Neural progenitor cell (in vitro differentiated cells): ENCODE results near the gene FZD4. TPM values are rescaled to one million over a fixed set of nuclear protein-coding genes. Genes with fewer than 3 reads are reported as not detected.

Experiments used
- DNase-seq: peaks from one replicate; pipeline ENCODE4 v3.0.0-alpha.2; 2016; ENCODE audit warnings: low spot score
- H2AFZ ChIP-seq: fragments of 200-600 bp; sonication (generic); replicated peaks from 2 replicates; pipeline ENCODE4 v1.6.1; 2016; ENCODE audit warnings: antibody characterized with exemption
- H3F3A ChIP-seq: fragments of 200-600 bp; sonication (generic); 2 replicates; pipeline ENCODE4 v1.6.1; 2016; ENCODE audit warnings: antibody characterized with exemption, low read depth
- H3K27ac ChIP-seq: fragments of 200-600 bp; sonication (generic); 2 replicates; pipeline ENCODE4 v1.5.1; 2016; ENCODE audit warnings: mild to moderate bottlenecking
- H3K27me3 ChIP-seq: fragments of 200-600 bp; sonication (generic); 2 replicates; pipeline ENCODE4 v1.6.1; 2016; ENCODE audit warnings: mild to moderate bottlenecking, moderate library complexity
- H3K36me3 ChIP-seq: fragments of 200-600 bp; sonication (generic); 2 replicates; pipeline ENCODE4 v1.5.1; 2016
- H3K4me1 ChIP-seq: fragments of 200-600 bp; sonication (generic); 2 replicates; pipeline ENCODE4 v1.6.1; 2016; ENCODE audit warnings: mixed run types
- H3K4me2 ChIP-seq: fragments of 200-600 bp; sonication (generic); 2 replicates; pipeline ENCODE4 v1.6.1; 2016
- H3K4me3 ChIP-seq: fragments of 200-600 bp; sonication (generic); 2 replicates; pipeline ENCODE4 v1.5.1; 2016
- H3K79me2 ChIP-seq: fragments of 200-600 bp; sonication (generic); 2 replicates; pipeline ENCODE4 v1.6.1; 2016; ENCODE audit warnings: low read depth
- H3K9ac ChIP-seq: fragments of 200-600 bp; sonication (generic); 2 replicates; pipeline ENCODE4 v1.6.1; 2016
- H3K9me3 ChIP-seq: fragments of 200-600 bp; sonication (generic); 2 replicates; pipeline ENCODE4 v1.5.1; 2016; ENCODE audit warnings: low read depth
- H4K20me1 ChIP-seq: fragments of 200-600 bp; sonication (generic); 2 replicates; pipeline ENCODE4 v1.6.1; 2016; ENCODE audit warnings: low read depth
- H3K27ac Mint-ChIP-seq: 3 replicates; pipeline ENCODE4 v1.8.0; 2021; ENCODE audit warnings: mixed read lengths
- H3K27me3 Mint-ChIP-seq: 2 replicates; pipeline ENCODE4 v1.8.0; 2022; ENCODE audit warnings: low read depth, mild to moderate bottlenecking, inconsistent platforms, moderate library complexity, mixed read lengths; ENCODE audit not compliant: insufficient read depth
- H3K36me3 Mint-ChIP-seq: 3 replicates; pipeline ENCODE4 v1.8.0; 2021; ENCODE audit warnings: mixed read lengths
- H3K4me1 Mint-ChIP-seq: 3 replicates; pipeline ENCODE4 v1.8.0; 2021; ENCODE audit warnings: mixed read lengths
- H3K4me3 Mint-ChIP-seq: 3 replicates; pipeline ENCODE4 v1.8.0; 2021; ENCODE audit warnings: mild to moderate bottlenecking, moderate library complexity, mixed read lengths
- H3K9me3 Mint-ChIP-seq: 3 replicates; pipeline ENCODE4 v1.8.0; 2020; ENCODE audit warnings: mixed read lengths
- EZH2 ChIP-seq: fragments of 200-600 bp; sonication (generic); IDR thresholded peaks from 2 replicates; pipeline ENCODE4 v1.6.1; 2017; ENCODE audit warnings: antibody characterized with exemption, mild to moderate bottlenecking, moderate library complexity
- EZH2phosphoT487 ChIP-seq: fragments of 200-600 bp; sonication (generic); IDR thresholded peaks from 2 replicates; pipeline ENCODE4 v1.6.1; 2017; ENCODE audit warnings: antibody characterized with exemption
- total RNA-seq: library from RNA; depleted of rRNA; stranded (reverse); fragments of >200 nt; gene quantifications from 2 replicates; pipeline ENCODE4 v1.2.3, GENCODE V29; 2015; ENCODE audit warnings: low replicate concordance
- TF ChIP-seq, protein P1 (sequence below): fragments of 200-600 bp; sonication (generic); IDR thresholded peaks from 2 replicates; pipeline ENCODE4 v1.5.1; 2017; ENCODE audit warnings: antibody characterized with exemption, mild to moderate bottlenecking

The FZD4 gene
- total RNA-seq, 1 donor from 2014 or later: 5.8 TPM

GRCh38 chr11:86932924-86933875 lies 22.0 kb downstream of the FZD4 start:
- Mint-ChIP-seq H3K4me3 (no peak overlapping the region), H3K36me3 (no peaks in the 10 kb centered on the region), H3K9me3 (no peaks in the 10 kb centered on the region), H3K27me3 (peaks cover 4% of the 10 kb centered on the region), H3K4me1 (peaks cover 23% of the 10 kb centered on the region), H3K27ac (peak overlapping the region; percentile 52)
- H3K27me3 ChIP-seq: no peaks in the 10 kb centered on the region
- H3K9me3 ChIP-seq: no peaks in the 10 kb centered on the region
- no peak overlapping the region for H3K4me2 ChIP-seq
- no peak overlapping the region for H3K4me3 ChIP-seq
- H3K79me2 ChIP-seq: no peaks in the 10 kb centered on the region
- H3F3A ChIP-seq: no peaks in the 10 kb centered on the region
- H3K27ac ChIP-seq: no peak overlapping the region
- DNase-seq: no peak
- no peaks in the 10 kb centered on the region for H3K36me3 ChIP-seq
- no peak overlapping the region for H3K9ac ChIP-seq
- no peaks in the 10 kb centered on the region for H4K20me1 ChIP-seq
- TF ChIP-seq, protein P1, sequence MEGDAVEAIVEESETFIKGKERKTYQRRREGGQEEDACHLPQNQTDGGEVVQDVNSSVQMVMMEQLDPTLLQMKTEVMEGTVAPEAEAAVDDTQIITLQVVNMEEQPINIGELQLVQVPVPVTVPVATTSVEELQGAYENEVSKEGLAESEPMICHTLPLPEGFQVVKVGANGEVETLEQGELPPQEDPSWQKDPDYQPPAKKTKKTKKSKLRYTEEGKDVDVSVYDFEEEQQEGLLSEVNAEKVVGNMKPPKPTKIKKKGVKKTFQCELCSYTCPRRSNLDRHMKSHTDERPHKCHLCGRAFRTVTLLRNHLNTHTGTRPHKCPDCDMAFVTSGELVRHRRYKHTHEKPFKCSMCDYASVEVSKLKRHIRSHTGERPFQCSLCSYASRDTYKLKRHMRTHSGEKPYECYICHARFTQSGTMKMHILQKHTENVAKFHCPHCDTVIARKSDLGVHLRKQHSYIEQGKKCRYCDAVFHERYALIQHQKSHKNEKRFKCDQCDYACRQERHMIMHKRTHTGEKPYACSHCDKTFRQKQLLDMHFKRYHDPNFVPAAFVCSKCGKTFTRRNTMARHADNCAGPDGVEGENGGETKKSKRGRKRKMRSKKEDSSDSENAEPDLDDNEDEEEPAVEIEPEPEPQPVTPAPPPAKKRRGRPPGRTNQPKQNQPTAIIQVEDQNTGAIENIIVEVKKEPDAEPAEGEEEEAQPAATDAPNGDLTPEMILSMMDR: no peak
- TF ChIP-seq EZH2phosphoT487: no peak
- no peak for TF ChIP-seq EZH2
- H3K4me1 ChIP-seq: no peaks in the 10 kb centered on the region
- H2AFZ ChIP-seq: no peak overlapping the region

GRCh38 chr11:86932259-86932585 lies 23.0 kb downstream of the FZD4 start:
- no peaks in the 10 kb centered on the region for H3K4me1 ChIP-seq
- H3K4me3 ChIP-seq: no peak overlapping the region
- Mint-ChIP-seq H3K27me3 (peaks cover 4% of the 10 kb centered on the region), H3K4me3 (no peak overlapping the region), H3K36me3 (no peaks in the 10 kb centered on the region), H3K9me3 (no peaks in the 10 kb centered on the region), H3K4me1 (peaks cover 23% of the 10 kb centered on the region), H3K27ac (no peak overlapping the region)
- H3K9ac ChIP-seq: no peak overlapping the region
- H3K9me3 ChIP-seq: no peaks in the 10 kb centered on the region
- no peaks in the 10 kb centered on the region for H3F3A ChIP-seq
- no peak overlapping the region for H2AFZ ChIP-seq
- no peaks in the 10 kb centered on the region for H3K36me3 ChIP-seq
- H3K79me2 ChIP-seq: no peaks in the 10 kb centered on the region
- DNase-seq: no peak
- TF ChIP-seq, protein P1: no peak
- no peak for TF ChIP-seq EZH2
- no peak for TF ChIP-seq EZH2phosphoT487
- H3K27me3 ChIP-seq: no peaks in the 10 kb centered on the region
- no peak overlapping the region for H3K27ac ChIP-seq
- H3K4me2 ChIP-seq: no peak overlapping the region
- no peaks in the 10 kb centered on the region for H4K20me1 ChIP-seq

DNA sequence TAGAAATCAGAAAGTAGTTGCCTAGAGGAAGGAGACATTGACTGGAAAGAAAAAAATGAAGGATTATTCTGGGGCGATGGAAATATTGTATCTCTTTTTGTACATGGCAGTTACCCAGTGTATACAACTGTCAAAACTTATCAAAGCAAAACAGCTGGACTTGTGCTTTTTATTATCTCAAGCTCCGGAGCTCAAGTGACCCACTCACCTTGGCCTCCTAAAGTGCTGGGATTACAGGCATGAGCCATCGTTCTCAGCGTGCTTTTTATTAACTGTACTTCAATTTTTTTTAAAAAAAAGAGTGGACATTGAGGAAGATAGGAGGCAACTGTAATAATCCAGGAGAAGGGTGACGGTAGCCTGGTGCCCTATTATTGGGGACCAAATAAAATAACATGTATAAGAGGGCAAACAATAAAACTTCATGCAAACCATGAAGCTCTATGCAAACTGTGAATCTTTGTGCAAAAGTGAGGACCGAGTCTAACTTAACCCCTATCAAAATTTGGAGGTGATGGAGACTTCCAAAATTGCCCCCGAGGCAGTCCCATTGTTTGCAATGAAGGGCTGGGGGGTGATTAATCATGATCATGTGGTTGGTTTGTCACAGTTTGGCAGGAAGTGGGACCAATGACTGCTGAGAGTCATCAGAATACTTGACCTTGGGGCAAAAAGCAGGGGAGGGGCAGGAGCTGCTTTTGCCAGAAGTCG lies 23.5 kb downstream of the FZD4 start:
- Histone ChIP-seq H3K4me2 (no peak overlapping the region), H3K9ac (no peak overlapping the region), H3K79me2 (no peaks in the 10 kb centered on the region), H3F3A (no peaks in the 10 kb centered on the region), H2AFZ (no peak overlapping the region), H3K9me3 (no peaks in the 10 kb centered on the region), H3K4me1 (no peaks in the 10 kb centered on the region), H3K27ac (no peak overlapping the region), H3K4me3 (no peak overlapping the region), H4K20me1 (no peaks in the 10 kb centered on the region), H3K27me3 (no peaks in the 10 kb centered on the region), H3K36me3 (no peaks in the 10 kb centered on the region)
- DNase-seq: no peak
- TF ChIP-seq, protein P1: no peak
- no peak for TF ChIP-seq EZH2phosphoT487
- no peak for TF ChIP-seq EZH2
- no peaks in the 10 kb centered on the region for H3K9me3 Mint-ChIP-seq
- peaks cover 4% of the 10 kb centered on the region for H3K27me3 Mint-ChIP-seq
- H3K4me3 Mint-ChIP-seq: no peak overlapping the region
- H3K4me1 Mint-ChIP-seq: peaks cover 23% of the 10 kb centered on the region
- H3K36me3 Mint-ChIP-seq: no peaks in the 10 kb centered on the region
- H3K27ac Mint-ChIP-seq: no peak overlapping the region
